ENCODE measurements around the gene LRRFIP1. TPM values are rescaled to one million over a fixed set of nuclear protein-coding genes. Genes with fewer than 3 reads are reported as not detected.

The LRRFIP1 gene
- total RNA-seq, 3 donors from 2014 or later (not counting 1 experiment from before 2014, with no cell fraction given) = 163 to 207 (median 188) TPM

GRCh38 chr2:237819231-237819630 lies 191.8 kb downstream of the LRRFIP1 start:
- Mint-ChIP-seq H3K36me3 (no peaks in the 10 kb centered on the region), H3K4me1 (no peaks in the 10 kb centered on the region), H3K27me3 (ENCODE audit: low read depth in 2 of 2) (no peaks in the 10 kb centered on the region), H3K9me3 (no peaks in the 10 kb centered on the region), H3K4me3 (no peak overlapping the region), H3K27ac (no peak overlapping the region)
- no CpG with 5 or more reads among the region's 2 CpGs for WGBS (ENCODE audit: insufficient coverage)
- Histone ChIP-seq H3K4me3 (ENCODE audit: low read length) (no peak overlapping the region), H3K9me3 (ENCODE audit: control insufficient read depth, insufficient read depth, low read length) (no peaks in the 10 kb centered on the region), H3K36me3 (ENCODE audit: control insufficient read depth, insufficient read depth, low read length) (no peaks in the 10 kb centered on the region), H3K27me3 (ENCODE audit: control insufficient read depth, insufficient read depth, low read length) (no peaks in the 10 kb centered on the region), H3K27ac (ENCODE audit: low read length) (no peak overlapping the region), H3K4me1 (ENCODE audit: control insufficient read depth, insufficient read depth, low read length) (no peaks in the 10 kb centered on the region)
- intact Hi-C loops (cut with micrococcal nuclease) = no loop called here
- DNase-seq (no peak), ATAC-seq (no peak)
- no peak for TF ChIP-seq CTCF (IDR thresholded peaks at IDR 0.05)

- no peaks in the 10 kb centered on the region for H3K4me1 Mint-ChIP-seq
- ATAC-seq = no peak
- no peaks in the 10 kb centered on the region for H3K27me3 Mint-ChIP-seq (ENCODE audit: low read depth in 2 of 2)
- Histone ChIP-seq H3K4me1 (ENCODE audit: control insufficient read depth, insufficient read depth, low read length) (no peaks in the 10 kb centered on the region), H3K9me3 (ENCODE audit: control insufficient read depth, insufficient read depth, low read length) (no peaks in the 10 kb centered on the region), H3K27me3 (ENCODE audit: control insufficient read depth, insufficient read depth, low read length) (no peaks in the 10 kb centered on the region), H3K27ac (ENCODE audit: low read length) (no peak overlapping the region), H3K36me3 (ENCODE audit: control insufficient read depth, insufficient read depth, low read length) (no peaks in the 10 kb centered on the region), H3K4me3 (ENCODE audit: low read length) (no peak overlapping the region)
- no peaks in the 10 kb centered on the region for H3K36me3 Mint-ChIP-seq
- H3K4me3 Mint-ChIP-seq = no peak overlapping the region
- H3K9me3 Mint-ChIP-seq = no peaks in the 10 kb centered on the region
- 91% methylated on average over 1 of the region's 2 CpGs for whole genome bisulfite sequencing (ENCODE audit: insufficient coverage)
- intact Hi-C loops (cut with micrococcal nuclease) = no loop called here
- DNase-seq = no peak
- H3K27ac Mint-ChIP-seq = no peak overlapping the region
- TF ChIP-seq CTCF (IDR thresholded peaks at IDR 0.05) = no peak
Observed at GRCh38 chr2:237820421-237820820, 193.0 kb downstream of the LRRFIP1 start.

- Mint-ChIP-seq H3K27ac (no peak overlapping the region), H3K4me3 (no peak overlapping the region), H3K4me1 (no peaks in the 10 kb centered on the region), H3K27me3 (ENCODE audit: low read depth in 2 of 2) (no peaks in the 10 kb centered on the region), H3K36me3 (no peaks in the 10 kb centered on the region), H3K9me3 (no peaks in the 10 kb centered on the region)
- Histone ChIP-seq H3K36me3 (ENCODE audit: control insufficient read depth, insufficient read depth, low read length) (no peaks in the 10 kb centered on the region), H3K9me3 (ENCODE audit: control insufficient read depth, insufficient read depth, low read length) (no peaks in the 10 kb centered on the region), H3K4me3 (ENCODE audit: low read length) (no peak overlapping the region), H3K27me3 (ENCODE audit: control insufficient read depth, insufficient read depth, low read length) (no peaks in the 10 kb centered on the region), H3K4me1 (ENCODE audit: control insufficient read depth, insufficient read depth, low read length) (no peaks in the 10 kb centered on the region), H3K27ac (ENCODE audit: low read length) (no peak overlapping the region)
- no peak for TF ChIP-seq CTCF (IDR thresholded peaks at IDR 0.05)
- ATAC-seq (no peak), DNase-seq (no peak)
- intact Hi-C loops (cut with micrococcal nuclease) = no loop called here
- WGBS (ENCODE audit: insufficient coverage) = no CpG with 5 or more reads among the region's 2 CpGs
Observed at GRCh38 chr2:237823544-237823943, 196.2 kb downstream of the LRRFIP1 start.

GRCh38 chr2:237824085-237824484 lies 196.7 kb downstream of the LRRFIP1 start:
- intact Hi-C loops (cut with micrococcal nuclease) = no loop called here
- H3K9me3 ChIP-seq (ENCODE audit: control insufficient read depth, insufficient read depth, low read length) = no peaks in the 10 kb centered on the region
- no peaks in the 10 kb centered on the region for H3K4me1 Mint-ChIP-seq

More at GRCh38 chr2:237824085-237824484, 196.7 kb downstream of the LRRFIP1 start:
- no peaks in the 10 kb centered on the region for H3K9me3 Mint-ChIP-seq
- H3K36me3 ChIP-seq (ENCODE audit: control insufficient read depth, insufficient read depth, low read length) = no peaks in the 10 kb centered on the region
- ATAC-seq = no peak
- no peaks in the 10 kb centered on the region for H3K4me1 ChIP-seq (ENCODE audit: control insufficient read depth, insufficient read depth, low read length)
- no peak for DNase-seq
- H3K27me3 Mint-ChIP-seq (ENCODE audit: low read depth in 2 of 2) = no peaks in the 10 kb centered on the region
- no peak overlapping the region for H3K4me3 Mint-ChIP-seq
- H3K27me3 ChIP-seq (ENCODE audit: control insufficient read depth, insufficient read depth, low read length) = no peaks in the 10 kb centered on the region
- H3K36me3 Mint-ChIP-seq = no peaks in the 10 kb centered on the region
- no peak overlapping the region for H3K4me3 ChIP-seq (ENCODE audit: low read length)
- H3K27ac ChIP-seq (ENCODE audit: low read length) = no peak overlapping the region
- WGBS (ENCODE audit: insufficient coverage) = 89% methylated on average over 6 of the region's 6 CpGs
- H3K27ac Mint-ChIP-seq = no peak overlapping the region
- TF ChIP-seq CTCF (IDR thresholded peaks at IDR 0.05) = no peak
